22Rv1 (cell line): ENCODE measurements around the gene KCNA5.

ENCODE experiments used
- ZFX ChIP-seq: fragments of 450-650 bp; IDR thresholded peaks from 2 replicates; pipeline ENCODE4 v1.6.1; 2017; ENCODE audit warnings: antibody characterized with exemption, borderline replicate concordance
- TF ChIP-seq, protein P1 (sequence below): fragments of 450-650 bp; IDR thresholded peaks from 2 replicates; pipeline ENCODE4 v1.5.1; 2017; ENCODE audit warnings: mild to moderate bottlenecking

DNA sequence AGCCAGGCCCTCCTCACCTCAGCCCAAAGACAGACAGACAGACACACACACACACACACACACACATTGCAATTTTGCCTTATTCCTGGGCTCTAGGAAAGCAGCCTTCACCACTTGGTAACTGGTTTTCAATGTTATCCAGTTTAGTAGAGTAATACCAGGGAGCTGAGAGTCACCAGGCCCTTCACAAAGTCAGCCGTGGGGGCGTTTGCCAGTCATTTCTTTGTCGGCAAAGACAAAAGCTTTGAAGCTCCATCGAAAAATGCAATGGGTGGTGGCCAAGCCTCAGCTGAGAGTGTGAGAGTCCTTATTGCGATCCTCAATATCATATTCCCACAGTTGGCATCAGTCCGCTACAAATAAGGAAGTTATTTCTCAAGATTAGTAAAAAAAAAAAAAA lies 8.1 kb upstream of the KCNA5 start:
- TF ChIP-seq, protein P1, sequence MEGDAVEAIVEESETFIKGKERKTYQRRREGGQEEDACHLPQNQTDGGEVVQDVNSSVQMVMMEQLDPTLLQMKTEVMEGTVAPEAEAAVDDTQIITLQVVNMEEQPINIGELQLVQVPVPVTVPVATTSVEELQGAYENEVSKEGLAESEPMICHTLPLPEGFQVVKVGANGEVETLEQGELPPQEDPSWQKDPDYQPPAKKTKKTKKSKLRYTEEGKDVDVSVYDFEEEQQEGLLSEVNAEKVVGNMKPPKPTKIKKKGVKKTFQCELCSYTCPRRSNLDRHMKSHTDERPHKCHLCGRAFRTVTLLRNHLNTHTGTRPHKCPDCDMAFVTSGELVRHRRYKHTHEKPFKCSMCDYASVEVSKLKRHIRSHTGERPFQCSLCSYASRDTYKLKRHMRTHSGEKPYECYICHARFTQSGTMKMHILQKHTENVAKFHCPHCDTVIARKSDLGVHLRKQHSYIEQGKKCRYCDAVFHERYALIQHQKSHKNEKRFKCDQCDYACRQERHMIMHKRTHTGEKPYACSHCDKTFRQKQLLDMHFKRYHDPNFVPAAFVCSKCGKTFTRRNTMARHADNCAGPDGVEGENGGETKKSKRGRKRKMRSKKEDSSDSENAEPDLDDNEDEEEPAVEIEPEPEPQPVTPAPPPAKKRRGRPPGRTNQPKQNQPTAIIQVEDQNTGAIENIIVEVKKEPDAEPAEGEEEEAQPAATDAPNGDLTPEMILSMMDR: no peak
- no peak for TF ChIP-seq ZFX
